GM18870 (cell line): ENCODE measurements around the gene KTI12.

Experiments
- ATAC-seq: cut with Tn5 transposase; IDR thresholded peaks from one replicate; pipeline ENCODE4 v1.9.1; 2021; ENCODE audit warnings: moderate library complexity; ENCODE audit not compliant: unreplicated experiment

Gene KTI12

DNA sequence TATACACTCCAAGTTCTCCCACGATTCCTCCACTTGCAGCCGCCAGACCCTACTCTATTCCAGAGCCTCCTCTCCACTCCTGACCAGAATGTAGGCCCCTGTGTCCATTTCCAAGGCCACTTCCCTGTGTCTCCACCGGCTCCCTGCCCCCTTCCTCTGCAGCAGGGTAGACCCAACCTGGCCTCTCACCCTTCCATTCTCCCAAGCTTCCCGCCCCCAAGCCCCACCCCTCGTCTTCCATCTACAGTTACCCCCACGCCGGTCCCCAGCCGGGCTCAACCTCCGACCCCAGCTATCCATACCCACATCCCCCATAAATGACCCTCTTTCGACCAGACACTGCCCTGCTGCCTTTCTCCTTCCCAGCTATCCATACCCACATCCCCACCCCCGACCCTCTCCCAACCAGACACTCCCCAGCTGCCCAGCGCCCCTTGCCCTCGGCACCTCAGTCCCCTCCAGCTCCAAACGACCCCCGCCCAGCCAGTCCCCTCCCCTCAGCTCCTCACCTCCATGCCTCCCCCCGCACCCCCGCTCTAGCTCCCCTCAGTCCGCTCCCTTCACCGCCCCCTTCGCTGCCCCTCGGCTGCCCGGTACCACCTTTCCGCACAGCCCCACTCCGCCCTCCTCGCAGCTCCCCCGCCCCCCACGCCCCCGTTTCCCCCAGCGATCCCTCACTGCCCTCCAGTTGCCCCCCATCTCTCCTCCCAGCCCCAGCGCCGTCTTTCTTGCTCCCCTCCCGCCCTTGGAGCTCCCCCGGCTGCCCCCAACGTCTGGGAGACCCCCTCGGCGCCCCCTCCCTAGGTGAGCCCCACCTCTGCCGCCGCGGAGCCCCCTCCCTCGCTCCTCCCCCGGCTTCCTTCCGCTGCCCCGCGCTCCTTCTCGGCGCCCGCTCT is 43.8 kb downstream of the KTI12 start:
- no peak for ATAC-seq

DNA sequence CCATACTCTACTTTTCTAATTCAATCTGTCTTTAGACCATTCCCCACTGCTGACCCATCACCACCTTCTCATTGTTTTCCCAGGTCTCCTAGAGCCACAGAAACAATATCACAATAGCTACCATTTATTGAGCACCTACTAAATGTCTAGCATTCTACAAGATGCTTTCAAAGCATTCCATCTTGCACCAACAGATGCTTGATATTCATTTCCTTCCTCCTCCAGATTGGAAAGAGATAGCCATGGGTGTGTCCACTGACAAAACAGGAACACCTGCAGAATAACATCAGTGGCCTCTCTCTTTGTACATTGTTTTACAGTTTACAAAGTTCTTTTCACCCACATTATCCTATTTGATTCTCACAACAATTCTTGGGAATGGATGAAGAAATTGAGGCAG is 45.4 kb downstream of the KTI12 start:
- no peak for ATAC-seq

DNA sequence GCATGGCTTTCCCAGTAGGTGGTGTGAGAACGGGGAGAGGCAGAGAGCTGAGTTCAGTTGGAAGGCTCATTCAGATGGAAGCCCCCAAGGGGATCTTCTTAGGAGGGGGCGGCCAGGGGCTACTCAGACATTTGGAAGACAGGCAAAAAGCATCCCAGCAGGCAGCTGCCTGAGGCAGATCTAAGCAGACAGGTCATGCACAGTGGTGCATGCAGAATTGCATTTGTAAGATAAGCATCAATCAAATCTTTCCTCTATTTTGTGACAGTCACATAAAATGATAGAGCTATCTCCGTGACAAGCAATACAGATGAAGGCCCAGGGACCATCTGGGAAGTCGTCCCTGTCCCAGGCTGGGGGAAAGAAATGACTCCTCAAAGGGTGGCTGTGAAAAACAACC is 46.9 kb downstream of the KTI12 start:
- ATAC-seq, result no peak

DNA sequence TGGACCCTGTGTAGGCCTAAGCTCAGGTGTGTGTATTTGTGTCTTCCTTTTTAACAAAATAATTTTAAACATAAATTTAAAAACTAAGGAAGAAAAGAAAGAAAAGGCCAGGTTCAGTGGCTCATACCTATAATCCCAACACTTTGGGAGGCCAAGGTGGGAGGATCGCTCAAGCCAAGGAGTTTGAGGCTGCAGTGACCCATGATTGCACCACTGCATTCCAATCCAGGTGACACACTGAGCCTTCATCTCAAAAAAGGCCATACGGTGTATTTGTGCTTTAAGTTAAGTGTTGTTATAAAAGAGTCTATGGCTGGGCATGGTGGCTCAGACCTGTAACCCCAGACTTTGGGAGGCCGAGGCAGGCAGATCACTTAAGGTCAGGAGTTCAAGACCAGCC is 51.4 kb downstream of the KTI12 start:
- ATAC-seq, result no peak
